GM18505 (cell line): ENCODE data around the gene BCR.
A peak's percentile ranks its signal among the peaks of the same experiment; 100 is the strongest.

Experiments
- ATAC-seq: cut with Tn5 transposase; IDR thresholded peaks from one replicate; pipeline ENCODE4 v1.9.1; 2021; ENCODE audit not compliant: unreplicated experiment
- POLR2A ChIP-seq: IDR thresholded peaks from 4 replicates; pipeline ENCODE4 v1.6.1; 2011; ENCODE audit warnings: borderline replicate concordance; ENCODE audit not compliant: insufficient read depth, insufficient read length; ENCODE audit errors: extremely low read depth

The BCR gene

DNA sequence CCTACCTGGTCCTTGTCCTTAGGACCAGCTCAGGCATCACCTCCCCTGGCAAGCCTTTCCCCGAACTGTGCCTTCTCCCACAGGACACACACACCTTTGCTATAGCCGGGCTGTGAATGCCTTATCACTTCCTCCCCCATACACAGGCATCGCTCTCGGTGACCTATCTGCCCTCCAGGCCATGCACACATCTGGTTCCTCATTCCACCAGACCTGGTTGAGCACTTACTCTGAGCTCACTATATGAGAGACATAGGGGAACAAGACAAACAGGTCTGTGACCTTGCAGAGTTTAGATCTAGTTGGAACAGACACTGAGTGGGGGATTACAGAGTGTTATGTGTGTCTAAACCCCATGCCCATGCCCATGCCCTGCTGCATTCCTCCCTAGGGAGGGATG, 3.1 kb upstream of the BCR start:
- TF ChIP-seq POLR2A, result no peak
- no peak for ATAC-seq

DNA sequence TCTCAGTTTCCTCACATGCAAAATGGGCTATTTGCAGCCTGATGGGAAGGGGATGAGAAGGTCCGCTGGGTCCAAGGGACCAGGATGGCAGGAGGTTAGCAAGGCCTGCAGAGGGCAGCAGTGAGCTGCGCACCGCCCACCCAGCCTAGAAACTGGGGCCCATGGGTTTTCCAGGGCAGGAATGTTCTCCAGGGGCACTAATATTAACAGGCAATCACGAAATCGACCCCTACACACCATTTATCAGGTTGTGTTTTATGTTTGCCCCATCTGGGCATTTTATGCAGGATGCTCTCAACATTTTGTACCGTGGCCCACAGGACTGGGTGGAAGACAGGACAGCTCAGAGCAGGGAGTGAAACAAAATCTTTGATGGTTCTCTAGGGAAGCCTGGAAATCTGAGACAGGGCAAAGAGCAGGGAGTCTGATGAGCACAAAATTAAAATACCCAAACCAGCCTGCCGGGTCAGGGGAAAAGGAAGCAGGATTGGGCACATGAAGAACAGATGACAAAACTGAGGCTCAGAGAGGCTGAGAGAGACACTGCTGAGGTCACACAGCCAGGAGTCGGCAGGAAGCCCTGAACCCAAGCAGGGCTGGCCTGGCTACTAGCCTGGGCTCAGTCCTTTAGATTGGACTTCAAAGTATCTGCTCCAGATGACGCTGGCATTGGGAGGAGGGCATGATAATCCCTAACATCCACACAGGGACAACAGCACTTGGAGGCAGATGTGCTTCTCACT, 1.6 kb upstream of the BCR start:
- no peak for TF ChIP-seq POLR2A
- ATAC-seq, result no peak

GRCh38 chr22:23179381-23180299, 669 bp upstream of the BCR start:
- no peak for ATAC-seq
- no peak for TF ChIP-seq POLR2A

DNA sequence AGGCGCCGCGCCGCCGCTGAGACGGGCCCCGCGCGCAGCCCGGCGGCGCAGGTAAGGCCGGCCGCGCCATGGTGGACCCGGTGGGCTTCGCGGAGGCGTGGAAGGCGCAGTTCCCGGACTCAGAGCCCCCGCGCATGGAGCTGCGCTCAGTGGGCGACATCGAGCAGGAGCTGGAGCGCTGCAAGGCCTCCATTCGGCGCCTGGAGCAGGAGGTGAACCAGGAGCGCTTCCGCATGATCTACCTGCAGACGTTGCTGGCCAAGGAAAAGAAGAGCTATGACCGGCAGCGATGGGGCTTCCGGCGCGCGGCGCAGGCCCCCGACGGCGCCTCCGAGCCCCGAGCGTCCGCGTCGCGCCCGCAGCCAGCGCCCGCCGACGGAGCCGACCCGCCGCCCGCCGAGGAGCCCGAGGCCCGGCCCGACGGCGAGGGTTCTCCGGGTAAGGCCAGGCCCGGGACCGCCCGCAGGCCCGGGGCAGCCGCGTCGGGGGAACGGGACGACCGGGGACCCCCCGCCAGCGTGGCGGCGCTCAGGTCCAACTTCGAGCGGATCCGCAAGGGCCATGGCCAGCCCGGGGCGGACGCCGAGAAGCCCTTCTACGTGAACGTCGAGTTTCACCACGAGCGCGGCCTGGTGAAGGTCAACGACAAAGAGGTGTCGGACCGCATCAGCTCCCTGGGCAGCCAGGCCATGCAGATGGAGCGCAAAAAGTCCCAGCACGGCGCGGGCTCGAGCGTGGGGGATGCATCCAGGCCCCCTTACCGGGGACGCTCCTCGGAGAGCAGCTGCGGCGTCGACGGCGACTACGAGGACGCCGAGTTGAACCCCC, 798 bp downstream of the BCR start:
- TF ChIP-seq POLR2A, result no peak
- ATAC-seq, result peak; percentile 7

- no peak for TF ChIP-seq POLR2A
- no peak for ATAC-seq
These were observed 1.5 kb downstream of the BCR start for GRCh38 chr22:23181721-23182308.

- peak; percentile 39 for TF ChIP-seq POLR2A
- ATAC-seq, result no peak
These were observed 2.2 kb downstream of the BCR start for GRCh38 chr22:23182309-23183060.

DNA sequence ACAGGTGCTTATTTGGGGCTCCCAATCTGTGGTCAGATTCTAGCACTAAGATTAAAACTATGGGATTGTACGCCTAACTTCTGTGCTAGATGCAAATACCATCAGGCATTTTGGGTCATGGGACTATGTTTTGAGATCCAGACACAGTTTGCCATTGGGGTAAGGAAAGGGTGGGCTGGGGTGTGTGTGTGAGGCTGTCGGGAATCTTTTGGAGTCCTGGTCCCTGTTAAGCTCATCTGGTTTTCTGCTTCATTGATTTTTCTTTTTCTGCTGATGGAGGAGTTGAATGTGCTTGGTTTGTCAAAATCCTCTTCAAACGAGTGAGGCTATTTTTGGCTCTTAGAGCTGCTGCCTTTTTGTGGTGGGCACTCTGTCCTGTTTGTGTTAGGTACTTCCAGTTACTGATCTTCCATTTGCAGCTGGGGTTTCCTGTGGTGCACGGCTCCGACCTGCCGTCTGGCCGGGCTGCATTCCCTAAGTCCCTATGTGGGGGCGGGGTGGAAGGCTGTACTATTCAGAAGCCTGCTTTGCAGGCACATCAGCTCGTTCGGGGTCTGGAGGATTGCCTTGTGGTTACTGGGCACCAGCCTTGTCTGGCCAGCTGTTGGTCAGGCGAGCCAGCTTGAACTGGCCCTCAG, 2.9 kb downstream of the BCR start:
- TF ChIP-seq POLR2A, result no peak
- no peak for ATAC-seq

- no peak for ATAC-seq
- no peak for TF ChIP-seq POLR2A
These were observed 3.9 kb downstream of the BCR start for GRCh38 chr22:23184100-23184763.

DNA sequence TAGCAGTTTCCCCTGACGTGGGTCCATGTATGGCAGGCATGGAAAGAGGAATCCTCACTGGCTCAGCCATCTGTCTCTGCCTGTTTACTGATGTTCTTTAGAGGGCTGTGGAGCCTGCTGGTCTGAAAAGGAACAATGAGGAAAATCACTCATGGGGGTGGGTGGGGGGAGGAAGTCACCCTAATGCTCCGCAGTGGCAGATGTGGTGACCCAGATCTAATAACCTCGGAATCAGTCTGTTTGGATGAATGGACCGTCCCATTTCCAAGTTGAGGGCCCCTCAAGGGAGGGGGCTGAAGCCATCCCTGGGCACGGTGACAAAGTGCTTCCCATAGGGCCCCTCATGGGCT, 4.4 kb downstream of the BCR start:
- TF ChIP-seq POLR2A, result no peak
- no peak for ATAC-seq

DNA sequence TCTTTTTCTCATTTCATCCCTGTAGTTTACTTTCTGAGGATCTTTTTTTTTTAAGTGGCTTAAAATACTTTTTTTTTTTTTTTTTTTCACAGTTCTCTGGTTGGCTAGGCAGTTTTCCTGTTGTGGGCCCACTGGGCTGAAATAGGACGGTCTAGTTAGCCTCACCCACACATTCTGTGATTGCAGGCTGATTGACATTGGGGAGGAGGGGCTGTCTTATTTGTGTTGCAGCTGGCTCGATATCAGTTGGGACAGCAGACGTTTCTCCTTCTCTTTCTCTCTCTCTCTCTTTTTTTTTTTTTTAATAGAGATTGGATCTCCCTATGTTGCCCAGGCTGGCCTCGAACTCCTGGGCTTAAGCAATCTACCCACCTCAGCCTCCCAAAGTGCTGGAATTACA, 6.9 kb downstream of the BCR start:
- no peak for ATAC-seq
- TF ChIP-seq POLR2A, result no peak

DNA sequence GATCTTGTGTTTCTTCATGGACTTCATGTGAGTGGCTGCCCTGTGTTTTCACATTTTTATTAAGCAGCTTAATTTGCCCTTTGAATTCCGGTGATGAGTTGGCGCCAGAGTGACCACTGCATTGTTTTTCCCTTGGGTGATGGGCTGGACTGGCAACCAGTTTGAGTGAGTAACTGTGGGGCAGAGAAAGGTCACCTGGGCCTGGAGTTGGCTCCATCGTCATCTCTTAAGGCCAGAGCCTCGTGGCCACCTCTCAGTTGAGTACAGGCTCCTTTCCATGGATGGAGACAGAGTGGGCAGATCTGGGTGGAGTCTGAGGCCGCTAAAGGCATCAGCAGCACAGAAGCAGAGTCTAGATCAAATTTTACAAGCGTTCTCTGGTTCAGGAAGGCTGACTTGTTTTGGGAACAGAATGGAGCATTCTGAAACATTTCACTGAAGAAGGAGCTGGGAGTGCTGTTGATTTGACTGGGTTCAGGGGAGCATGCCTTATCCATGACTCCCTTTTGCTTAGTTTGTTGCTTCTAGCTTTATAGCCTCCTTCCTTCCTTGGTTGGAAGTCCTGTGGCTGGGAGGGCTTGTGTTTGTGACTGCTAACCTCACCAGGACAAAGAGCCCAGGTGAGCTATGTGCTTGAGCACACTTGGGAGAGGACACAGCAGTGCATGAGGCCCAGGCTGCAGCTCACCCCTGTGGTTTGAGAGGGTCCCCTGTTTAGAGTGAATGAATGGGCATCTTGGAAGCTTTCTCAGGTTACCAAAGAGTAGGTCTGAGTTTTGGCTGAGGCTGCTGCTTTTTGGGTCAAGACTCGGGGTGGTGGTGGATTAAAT, 7.8 kb downstream of the BCR start:
- TF ChIP-seq POLR2A, result no peak
- ATAC-seq, result no peak
